Activated T-helper 1 cell treated with anti-CD3 and anti-CD28 coated beads, Interleukin-12 subunit alpha, Interleukin-12 subunit beta, Interleukin-2, Interleukin-4 antibody, amounts not matched to agents 30 ng/mL and 10 ng/mL and 1 ng/mL, durations not matched to agents 14 hours and 24 hours and 36 hours (primary cell): ENCODE data around the gene OR51S1. TPM values are rescaled to one million over a fixed set of nuclear protein-coding genes. Genes with fewer than 3 reads are reported as not detected.

Experiments
- total RNA-seq: library from RNA; stranded (reverse); gene quantifications from 2 replicates; pipeline ENCODE4 v1.2.3, GENCODE V29; 2022

OR51S1 gene
- total RNA-seq, 1 donor from 2014 or later, result not detected

Other genes with a start within 250 kb of the OR51S1 start
- 8.2 and 9.4 TPM in 2 replicates for gene TRIM68, start 241.0 kb downstream of the OR51S1 start, total RNA-seq
- not detected in 2 replicates for gene OR51D1, start 211.7 kb downstream of the OR51S1 start, total RNA-seq
- gene OR51E1, start 205.2 kb downstream of the OR51S1 start, total RNA-seq, result not detected in 2 replicates
- not detected in 2 replicates for gene OR51E2, start 151.4 kb downstream of the OR51S1 start, total RNA-seq
- not detected in 2 replicates for gene MMP26, start 144.4 kb downstream of the OR51S1 start, total RNA-seq
- gene OR51F1, start 79.3 kb downstream of the OR51S1 start, total RNA-seq, result not detected in 2 replicates
- not detected in 2 replicates for gene OR52R1, start 44.8 kb downstream of the OR51S1 start, total RNA-seq
- not detected in 2 replicates for gene OR51F2, start 27.9 kb downstream of the OR51S1 start, total RNA-seq
- gene OR51T1, start 32.7 kb upstream of the OR51S1 start, total RNA-seq, result not detected in 2 replicates
- gene OR51A7, start 54.6 kb upstream of the OR51S1 start, total RNA-seq, result not detected in 2 replicates
- not detected in 2 replicates for gene OR51G2, start 70.1 kb upstream of the OR51S1 start, total RNA-seq
- gene OR51G1, start 75.1 kb upstream of the OR51S1 start, total RNA-seq, result not detected in 2 replicates
- not detected in 2 replicates for gene OR51A4, start 98.4 kb upstream of the OR51S1 start, total RNA-seq
- gene OR51A2, start 106.5 kb upstream of the OR51S1 start, total RNA-seq, result not detected in 2 replicates
- not detected in 2 replicates for gene OR51L1, start 145.6 kb upstream of the OR51S1 start, total RNA-seq
- not detected in 2 replicates for gene OR52J3, start 197.3 kb upstream of the OR51S1 start, total RNA-seq
- gene OR52E2, start 210.4 kb upstream of the OR51S1 start, total RNA-seq, result not detected in 2 replicates
- not detected in 2 replicates for gene OR52E1, start 220.4 kb upstream of the OR51S1 start, total RNA-seq